Liver (tissue), 9 donors: ENCODE results near the gene ZNF446. TPM values are rescaled to one million over a fixed set of nuclear protein-coding genes. Genes with fewer than 3 reads are reported as not detected.
A peak's percentile ranks its signal among the peaks of the same experiment; 100 is the strongest.

Experiments used
- DNase-seq: peaks from one replicate; pipeline ENCODE4 v3.0.0-alpha.2; 2017; ENCODE audit warnings: low spot score
- H3K27ac ChIP-seq, 2 donors: one replicate each; pipeline ENCODE4 v1.7.0; 2013; ENCODE audit warnings: inconsistent platforms in 2 of 2, low read length in 2 of 2, control low read depth in 1 of 2, low read depth in 1 of 2, mild to moderate bottlenecking in 1 of 2
- H3K27me3 ChIP-seq, 4 donors: one replicate each; pipeline versions ENCODE4 v1.6.1 to v1.7.0; 2013; ENCODE audit warnings: low read length in 3 of 4, inconsistent platforms in 1 of 4, mild to moderate bottlenecking in 1 of 4, moderate library complexity in 1 of 4; ENCODE audit not compliant: control insufficient read depth in 4 of 4, insufficient read depth in 4 of 4
- H3K36me3 ChIP-seq, 4 donors: one replicate each; pipeline versions ENCODE4 v1.6.1 to v1.7.0; 2013; ENCODE audit warnings: low read length in 3 of 4, mild to moderate bottlenecking in 3 of 4, low read depth in 1 of 4, moderate library complexity in 1 of 4; ENCODE audit not compliant: control insufficient read depth in 4 of 4, insufficient read depth in 3 of 4
- H3K4me1 ChIP-seq, 4 donors: one replicate each; pipeline versions ENCODE4 v1.6.1 to v1.7.0; 2013; ENCODE audit warnings: low read length in 3 of 4, mild to moderate bottlenecking in 3 of 4, moderate library complexity in 1 of 4; ENCODE audit not compliant: control insufficient read depth in 4 of 4, insufficient read depth in 4 of 4
- H3K4me3 ChIP-seq, 3 donors: one replicate each; pipeline versions ENCODE4 v1.6.1 to v1.7.0; 2013; ENCODE audit warnings: low read length in 3 of 3, control low read depth in 1 of 3, low read depth in 1 of 3, mild to moderate bottlenecking in 1 of 3
- H3K9ac ChIP-seq, 2 donors: one replicate each; pipeline ENCODE4 v1.7.0; 2013; ENCODE audit warnings: low read length in 2 of 2, mild to moderate bottlenecking in 2 of 2, moderate library complexity in 2 of 2, control low read depth in 1 of 2, low read depth in 1 of 2
- H3K9me3 ChIP-seq, 4 donors: one replicate each; pipeline versions ENCODE4 v1.6.1 to v1.7.0; 2013; ENCODE audit warnings: low read length in 3 of 4; ENCODE audit not compliant: control insufficient read depth in 4 of 4
- FOXA1 ChIP-seq: IDR thresholded peaks from 2 replicates; pipeline ENCODE4 v1.6.1; 2016; ENCODE audit warnings: antibody characterized with exemption
- FOXA2 ChIP-seq: IDR thresholded peaks from 2 replicates; pipeline ENCODE4 v1.6.1; 2016; ENCODE audit warnings: antibody characterized with exemption
- HNF4A ChIP-seq, 2 donors: conservative IDR thresholded peaks; 2 replicates each; pipeline ENCODE4 v1.6.1; 2016; ENCODE audit warnings: antibody characterized with exemption in 2 of 2, mild to moderate bottlenecking in 2 of 2
- JUND ChIP-seq, 2 donors: IDR thresholded peaks; 2 replicates each; pipeline ENCODE4 v1.6.1; 2016; ENCODE audit warnings: antibody characterized with exemption in 2 of 2
- NR2F2 ChIP-seq: IDR thresholded peaks from 2 replicates; pipeline ENCODE4 v1.6.1; 2016; ENCODE audit warnings: antibody characterized with exemption
- RAD21 ChIP-seq, 2 donors: IDR thresholded peaks; 2 replicates each; pipeline ENCODE4 v1.6.1; 2016; ENCODE audit warnings: antibody characterized with exemption in 2 of 2, mild to moderate bottlenecking in 2 of 2
- RXRA ChIP-seq, 2 donors: IDR thresholded peaks; 2 replicates each; pipeline ENCODE4 v1.6.1; 2017 to 2018; ENCODE audit warnings: antibody characterized with exemption in 2 of 2, mild to moderate bottlenecking in 1 of 2
- SP1 ChIP-seq: IDR thresholded peaks from 2 replicates; pipeline ENCODE4 v1.6.1; 2018; ENCODE audit warnings: antibody characterized with exemption, mild to moderate bottlenecking
- TAF1 ChIP-seq: conservative IDR thresholded peaks from 2 replicates; pipeline ENCODE4 v1.6.1; 2016; ENCODE audit warnings: antibody characterized with exemption, mild to moderate bottlenecking
- YY1 ChIP-seq: IDR thresholded peaks from 2 replicates; pipeline ENCODE4 v1.6.1; 2016; ENCODE audit warnings: antibody characterized with exemption, mild to moderate bottlenecking
- WGBS: extraction: QIAGEN DNeasy Blood & Tissue Kit; methylation state at CpG from one replicate; pipeline ENCODE4 v1.1.7; 2013; 5-methylcytosine and 5-hydroxymethylcytosine counted together
- polyA plus RNA-seq, 2 donors: library from polyadenylated mRNA; stranded (reverse) in 1 of 2; unstranded in 1 of 2; fragments of 200-250 nt in 1 of 2; fragments of >200 nt in 1 of 2; fragmentation: Nextera tagmentation in 1 of 2; extraction: Ambion mirVana in 1 of 2; gene quantifications; one replicate each; pipeline versions ENCODE4 v1.2.1 to v1.2.3, GENCODE V29; 2013 to 2015
- total RNA-seq, 2 donors: library from RNA; depleted of rRNA; stranded (reverse); fragments of >200 nt; gene quantifications; one replicate each; pipeline ENCODE4 v1.2.3, GENCODE V29; 2014
- TF ChIP-seq, protein P1 (sequence below): IDR thresholded peaks from 2 replicates; pipeline ENCODE4 v1.6.1; 2016; ENCODE audit warnings: antibody characterized with exemption
- TF ChIP-seq, protein P2 (sequence below): fragments of 150-350 bp; IDR thresholded peaks from 2 replicates; pipeline ENCODE4 v1.5.1; 2017; ENCODE audit warnings: improper control_type of control experiment, low read depth, low read length; ENCODE audit not compliant: missing input control
- TF ChIP-seq, protein P3 (sequence below): IDR thresholded peaks from 2 replicates; pipeline ENCODE4 v1.6.1; 2016; ENCODE audit warnings: antibody characterized with exemption, mild to moderate bottlenecking
- TF ChIP-seq, protein P4 (sequence below): IDR thresholded peaks from 2 replicates; pipeline ENCODE4 v1.6.1; 2016; ENCODE audit warnings: antibody characterized with exemption
- TF ChIP-seq, protein P5 (sequence below): IDR thresholded peaks from 2 replicates; pipeline ENCODE4 v1.6.1; 2016; ENCODE audit warnings: antibody characterized with exemption
- donor health status: healthy.
- donor health status: healthy.
- donor health status: healthy.
- donor health status: healthy.
- donor health status: healthy.

ZNF446 gene
- total and polyA plus RNA-seq, 4 donors, result 2.8 to 4.8 (median 3.9) TPM

DNA sequence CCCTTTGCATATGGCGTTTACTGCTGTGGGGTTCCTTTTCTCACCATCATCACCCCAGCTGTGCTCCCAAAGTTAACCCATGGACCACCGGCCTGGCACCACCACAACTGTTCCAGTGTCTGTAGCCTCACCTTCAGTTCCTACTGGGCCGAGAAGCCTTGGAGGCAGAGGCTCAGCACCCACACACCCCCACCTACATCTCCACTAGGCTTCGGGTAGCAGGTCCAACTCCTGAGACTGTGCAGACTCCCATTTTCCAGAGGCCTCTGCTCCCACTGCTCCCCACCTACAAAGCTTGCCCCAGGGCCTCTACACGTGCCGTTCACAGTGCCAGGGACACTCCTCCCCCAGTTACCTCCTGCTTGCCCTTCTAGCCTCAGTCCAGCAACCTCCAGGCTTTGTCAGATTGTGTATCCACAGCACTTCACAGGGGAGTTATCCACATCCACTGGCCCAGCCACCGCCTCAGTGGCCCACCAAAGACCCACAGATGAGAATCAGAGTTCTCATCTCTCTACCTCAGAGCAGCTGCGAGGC lies 21.6 kb downstream of the ZNF446 start:
- no peaks in the 10 kb centered on the region for H3K27me3 ChIP-seq
- peak; percentile 33 for DNase-seq
- no peak overlapping the region for H3K4me3 ChIP-seq
- H3K9me3 ChIP-seq, result no peaks in the 10 kb centered on the region
- peaks cover 6 to 33% (median 16%) of the 10 kb centered on the region in 4 donors for H3K4me1 ChIP-seq
- H3K27ac ChIP-seq, result no peak overlapping the region
- H3K9ac ChIP-seq, result no peak overlapping the region
- peaks cover 0 to 3% (median 0%) of the 10 kb centered on the region in 4 donors for H3K36me3 ChIP-seq
- TF ChIP-seq TAF1 (no peak), RXRA (IDR thresholded peaks at IDR 0.05) (no peak), HNF4A (conservative IDR thresholded peaks at IDR 0.05) (no peak), RAD21 (IDR thresholded peaks at IDR 0.05) (no peak), FOXA1 (no peak), JUND (IDR thresholded peaks at IDR 0.05) (no peak), NR2F2 (no peak), FOXA2 (no peak), YY1 (no peak), SP1 (no peak)
- TF ChIP-seq, protein P1, sequence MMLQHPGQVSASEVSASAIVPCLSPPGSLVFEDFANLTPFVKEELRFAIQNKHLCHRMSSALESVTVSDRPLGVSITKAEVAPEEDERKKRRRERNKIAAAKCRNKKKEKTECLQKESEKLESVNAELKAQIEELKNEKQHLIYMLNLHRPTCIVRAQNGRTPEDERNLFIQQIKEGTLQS, result no peak
- TF ChIP-seq, protein P2, sequence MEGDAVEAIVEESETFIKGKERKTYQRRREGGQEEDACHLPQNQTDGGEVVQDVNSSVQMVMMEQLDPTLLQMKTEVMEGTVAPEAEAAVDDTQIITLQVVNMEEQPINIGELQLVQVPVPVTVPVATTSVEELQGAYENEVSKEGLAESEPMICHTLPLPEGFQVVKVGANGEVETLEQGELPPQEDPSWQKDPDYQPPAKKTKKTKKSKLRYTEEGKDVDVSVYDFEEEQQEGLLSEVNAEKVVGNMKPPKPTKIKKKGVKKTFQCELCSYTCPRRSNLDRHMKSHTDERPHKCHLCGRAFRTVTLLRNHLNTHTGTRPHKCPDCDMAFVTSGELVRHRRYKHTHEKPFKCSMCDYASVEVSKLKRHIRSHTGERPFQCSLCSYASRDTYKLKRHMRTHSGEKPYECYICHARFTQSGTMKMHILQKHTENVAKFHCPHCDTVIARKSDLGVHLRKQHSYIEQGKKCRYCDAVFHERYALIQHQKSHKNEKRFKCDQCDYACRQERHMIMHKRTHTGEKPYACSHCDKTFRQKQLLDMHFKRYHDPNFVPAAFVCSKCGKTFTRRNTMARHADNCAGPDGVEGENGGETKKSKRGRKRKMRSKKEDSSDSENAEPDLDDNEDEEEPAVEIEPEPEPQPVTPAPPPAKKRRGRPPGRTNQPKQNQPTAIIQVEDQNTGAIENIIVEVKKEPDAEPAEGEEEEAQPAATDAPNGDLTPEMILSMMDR, result no peak
- TF ChIP-seq, protein P3, sequence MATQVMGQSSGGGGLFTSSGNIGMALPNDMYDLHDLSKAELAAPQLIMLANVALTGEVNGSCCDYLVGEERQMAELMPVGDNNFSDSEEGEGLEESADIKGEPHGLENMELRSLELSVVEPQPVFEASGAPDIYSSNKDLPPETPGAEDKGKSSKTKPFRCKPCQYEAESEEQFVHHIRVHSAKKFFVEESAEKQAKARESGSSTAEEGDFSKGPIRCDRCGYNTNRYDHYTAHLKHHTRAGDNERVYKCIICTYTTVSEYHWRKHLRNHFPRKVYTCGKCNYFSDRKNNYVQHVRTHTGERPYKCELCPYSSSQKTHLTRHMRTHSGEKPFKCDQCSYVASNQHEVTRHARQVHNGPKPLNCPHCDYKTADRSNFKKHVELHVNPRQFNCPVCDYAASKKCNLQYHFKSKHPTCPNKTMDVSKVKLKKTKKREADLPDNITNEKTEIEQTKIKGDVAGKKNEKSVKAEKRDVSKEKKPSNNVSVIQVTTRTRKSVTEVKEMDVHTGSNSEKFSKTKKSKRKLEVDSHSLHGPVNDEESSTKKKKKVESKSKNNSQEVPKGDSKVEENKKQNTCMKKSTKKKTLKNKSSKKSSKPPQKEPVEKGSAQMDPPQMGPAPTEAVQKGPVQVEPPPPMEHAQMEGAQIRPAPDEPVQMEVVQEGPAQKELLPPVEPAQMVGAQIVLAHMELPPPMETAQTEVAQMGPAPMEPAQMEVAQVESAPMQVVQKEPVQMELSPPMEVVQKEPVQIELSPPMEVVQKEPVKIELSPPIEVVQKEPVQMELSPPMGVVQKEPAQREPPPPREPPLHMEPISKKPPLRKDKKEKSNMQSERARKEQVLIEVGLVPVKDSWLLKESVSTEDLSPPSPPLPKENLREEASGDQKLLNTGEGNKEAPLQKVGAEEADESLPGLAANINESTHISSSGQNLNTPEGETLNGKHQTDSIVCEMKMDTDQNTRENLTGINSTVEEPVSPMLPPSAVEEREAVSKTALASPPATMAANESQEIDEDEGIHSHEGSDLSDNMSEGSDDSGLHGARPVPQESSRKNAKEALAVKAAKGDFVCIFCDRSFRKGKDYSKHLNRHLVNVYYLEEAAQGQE, result no peak
- TF ChIP-seq, protein P4, sequence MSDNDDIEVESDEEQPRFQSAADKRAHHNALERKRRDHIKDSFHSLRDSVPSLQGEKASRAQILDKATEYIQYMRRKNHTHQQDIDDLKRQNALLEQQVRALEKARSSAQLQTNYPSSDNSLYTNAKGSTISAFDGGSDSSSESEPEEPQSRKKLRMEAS, result no peak
- TF ChIP-seq, protein P5, sequence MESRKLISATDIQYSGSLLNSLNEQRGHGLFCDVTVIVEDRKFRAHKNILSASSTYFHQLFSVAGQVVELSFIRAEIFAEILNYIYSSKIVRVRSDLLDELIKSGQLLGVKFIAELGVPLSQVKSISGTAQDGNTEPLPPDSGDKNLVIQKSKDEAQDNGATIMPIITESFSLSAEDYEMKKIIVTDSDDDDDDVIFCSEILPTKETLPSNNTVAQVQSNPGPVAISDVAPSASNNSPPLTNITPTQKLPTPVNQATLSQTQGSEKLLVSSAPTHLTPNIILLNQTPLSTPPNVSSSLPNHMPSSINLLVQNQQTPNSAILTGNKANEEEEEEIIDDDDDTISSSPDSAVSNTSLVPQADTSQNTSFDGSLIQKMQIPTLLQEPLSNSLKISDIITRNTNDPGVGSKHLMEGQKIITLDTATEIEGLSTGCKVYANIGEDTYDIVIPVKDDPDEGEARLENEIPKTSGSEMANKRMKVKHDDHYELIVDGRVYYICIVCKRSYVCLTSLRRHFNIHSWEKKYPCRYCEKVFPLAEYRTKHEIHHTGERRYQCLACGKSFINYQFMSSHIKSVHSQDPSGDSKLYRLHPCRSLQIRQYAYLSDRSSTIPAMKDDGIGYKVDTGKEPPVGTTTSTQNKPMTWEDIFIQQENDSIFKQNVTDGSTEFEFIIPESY, result no peak
- WGBS, result 84% methylated on average over 8 of the region's 8 CpGs
